ENCODE measurements around the gene ADAMTS2.
A peak's percentile ranks its signal among the peaks of the same experiment; 100 is the strongest.

The ADAMTS2 gene

GRCh38 chr5:179296150-179296821 lies 49.0 kb downstream of the ADAMTS2 start:
- Histone ChIP-seq H3K18ac (ENCODE audit: low read length) (peak overlapping the region; percentile 73), H3K9ac (ENCODE audit: low read depth, low read length, poor library complexity) (no peak overlapping the region), H3K4me2 (ENCODE audit: insufficient read depth, low read length, poor library complexity, severe bottlenecking) (no peak overlapping the region), H3K14ac (ENCODE audit: low read length) (peak overlapping the region; percentile 25), H2AFZ (ENCODE audit: low read length) (no peak overlapping the region), H2BK120ac (ENCODE audit: low read depth, low read length) (no peak overlapping the region), H3K4me1 (ENCODE audit: control insufficient read depth in 2 of 2, insufficient read depth in 1 of 2, low read depth in 1 of 2, low read length in 2 of 2) (peaks cover 0 to 11% of the 10 kb centered on the region in 2 donors), H4K8ac (ENCODE audit: low read depth, low read length) (no peak overlapping the region), H3K4me3 (ENCODE audit: low read length in 2 of 2) (no peak overlapping the region), H3K23ac (ENCODE audit: low read depth, low read length, poor library complexity) (peak overlapping the region; percentile 86), H2AK5ac (ENCODE audit: low read depth, low read length) (peak overlapping the region; percentile 77), H2BK15ac (ENCODE audit: low read length) (no peak overlapping the region), H3K79me1 (ENCODE audit: low read depth, low read length) (no peaks in the 10 kb centered on the region), H3K9me3 (replicated peaks in 1 of 2; ENCODE audit: control insufficient read depth in 2 of 2, insufficient read depth in 1 of 2, low read depth in 1 of 2, low read length in 2 of 2) (no peaks in the 10 kb centered on the region), H3K36me3 (replicated peaks in 1 of 2; ENCODE audit: control insufficient read depth in 2 of 2, insufficient read depth in 2 of 2, low read length in 2 of 2) (no peaks in the 10 kb centered on the region), H3K4ac (ENCODE audit: low read length) (no peak overlapping the region), H2BK5ac (ENCODE audit: low read length) (peak overlapping the region; percentile 70), H2BK12ac (ENCODE audit: low read length) (no peak overlapping the region), H3K27ac (replicated peaks; ENCODE audit: low read length) (no peak overlapping the region), H3K27me3 (ENCODE audit: control insufficient read depth in 3 of 3, insufficient read depth in 3 of 3, low read depth in 1 of 3, low read length in 3 of 3) (peaks cover 0 to 4% (median 0%) of the 10 kb centered on the region in 3 experiments), H4K91ac (ENCODE audit: low read depth, low read length, poor library complexity) (no peak overlapping the region)
- WGBS, 2 donors (ENCODE audit: extremely low coverage in 2 of 2, insufficient read length in 2 of 2, insufficient replicate concordance in 1 of 2), result no CpG with 5 or more reads among the region's 22 CpGs
- no peak for DNase-seq (ENCODE audit: low spot score)

- H3K18ac ChIP-seq (ENCODE audit: low read length), result peak overlapping the region; percentile 44
- H2BK5ac ChIP-seq (ENCODE audit: low read length), result peak overlapping the region; percentile 70
- H3K4me1 ChIP-seq (ENCODE audit: control insufficient read depth in 2 of 2, insufficient read depth in 1 of 2, low read depth in 1 of 2, low read length in 2 of 2), result peaks cover 0 to 11% of the 10 kb centered on the region in 2 donors
- peak overlapping the region; percentile 16 for H2BK120ac ChIP-seq (ENCODE audit: low read depth, low read length)
- H2BK15ac ChIP-seq (ENCODE audit: low read length), result peak overlapping the region; percentile 53
- no peak overlapping the region for H2AFZ ChIP-seq (ENCODE audit: low read length)
- no CpG with 5 or more reads among the region's 10 CpGs for WGBS, 2 donors (ENCODE audit: extremely low coverage in 2 of 2, insufficient read length in 2 of 2, insufficient replicate concordance in 1 of 2)
- H2BK12ac ChIP-seq (ENCODE audit: low read length), result peak overlapping the region; percentile 24
- no peak for DNase-seq (ENCODE audit: low spot score)
- no peak overlapping the region for H3K27ac ChIP-seq (replicated peaks; ENCODE audit: low read length)
- no peaks in the 10 kb centered on the region for H3K79me1 ChIP-seq (ENCODE audit: low read depth, low read length)
- no peak overlapping the region for H4K8ac ChIP-seq (ENCODE audit: low read depth, low read length)
- H3K4ac ChIP-seq (ENCODE audit: low read length), result peak overlapping the region; percentile 15
- no peaks in the 10 kb centered on the region for H3K36me3 ChIP-seq (replicated peaks in 1 of 2; ENCODE audit: control insufficient read depth in 2 of 2, insufficient read depth in 2 of 2, low read length in 2 of 2)
- peak overlapping the region; percentile 86 for H3K23ac ChIP-seq (ENCODE audit: low read depth, low read length, poor library complexity)
- peak overlapping the region; percentile 25 for H3K14ac ChIP-seq (ENCODE audit: low read length)
- no peak overlapping the region for H4K91ac ChIP-seq (ENCODE audit: low read depth, low read length, poor library complexity)
- H3K27me3 ChIP-seq (ENCODE audit: control insufficient read depth in 3 of 3, insufficient read depth in 3 of 3, low read depth in 1 of 3, low read length in 3 of 3), result peaks cover 0 to 4% (median 0%) of the 10 kb centered on the region in 3 experiments
- no peak overlapping the region for H3K4me2 ChIP-seq (ENCODE audit: insufficient read depth, low read length, poor library complexity, severe bottlenecking)
- H3K9ac ChIP-seq (ENCODE audit: low read depth, low read length, poor library complexity), result no peak overlapping the region
- H3K4me3 ChIP-seq (ENCODE audit: low read length in 2 of 2), result no peak overlapping the region
- H3K9me3 ChIP-seq (replicated peaks in 1 of 2; ENCODE audit: control insufficient read depth in 2 of 2, insufficient read depth in 1 of 2, low read depth in 1 of 2, low read length in 2 of 2), result no peaks in the 10 kb centered on the region
- peak overlapping the region; percentile 77 for H2AK5ac ChIP-seq (ENCODE audit: low read depth, low read length)
Observed at GRCh38 chr5:179295778-179296149, 49.5 kb downstream of the ADAMTS2 start.

- H2BK5ac ChIP-seq (ENCODE audit: low read length), result no peak overlapping the region
- no peak overlapping the region for H3K4me2 ChIP-seq (ENCODE audit: insufficient read depth, low read length, poor library complexity, severe bottlenecking)
- H3K18ac ChIP-seq (ENCODE audit: low read length), result peak overlapping the region; percentile 44
- no peak overlapping the region for H3K4ac ChIP-seq (ENCODE audit: low read length)
- H3K14ac ChIP-seq (ENCODE audit: low read length), result peak overlapping the region; percentile 25
- no peak overlapping the region for H4K8ac ChIP-seq (ENCODE audit: low read depth, low read length)
- no peak overlapping the region for H3K4me3 ChIP-seq (ENCODE audit: low read length in 2 of 2)
- no peaks in the 10 kb centered on the region for H3K9me3 ChIP-seq (replicated peaks in 1 of 2; ENCODE audit: control insufficient read depth in 2 of 2, insufficient read depth in 1 of 2, low read depth in 1 of 2, low read length in 2 of 2)
- peak overlapping the region; percentile 16 for H2BK120ac ChIP-seq (ENCODE audit: low read depth, low read length)
- no peaks in the 10 kb centered on the region for H3K36me3 ChIP-seq (replicated peaks in 1 of 2; ENCODE audit: control insufficient read depth in 2 of 2, insufficient read depth in 2 of 2, low read length in 2 of 2)
- peak overlapping the region; percentile 53 for H2BK15ac ChIP-seq (ENCODE audit: low read length)
- no CpG with 5 or more reads among the region's 19 CpGs for WGBS, 2 donors (ENCODE audit: extremely low coverage in 2 of 2, insufficient read length in 2 of 2, insufficient replicate concordance in 1 of 2)
- H2BK12ac ChIP-seq (ENCODE audit: low read length), result peak overlapping the region; percentile 46
- H3K4me1 ChIP-seq (ENCODE audit: control insufficient read depth in 2 of 2, insufficient read depth in 1 of 2, low read depth in 1 of 2, low read length in 2 of 2), result peaks cover 0 to 11% of the 10 kb centered on the region in 2 donors
- no peak overlapping the region for H3K9ac ChIP-seq (ENCODE audit: low read depth, low read length, poor library complexity)
- peak overlapping the region; percentile 86 for H3K23ac ChIP-seq (ENCODE audit: low read depth, low read length, poor library complexity)
- H4K91ac ChIP-seq (ENCODE audit: low read depth, low read length, poor library complexity), result no peak overlapping the region
- peak overlapping the region; percentile 77 for H2AK5ac ChIP-seq (ENCODE audit: low read depth, low read length)
- H3K79me1 ChIP-seq (ENCODE audit: low read depth, low read length), result no peaks in the 10 kb centered on the region
- DNase-seq (ENCODE audit: low spot score), result no peak
- H3K27ac ChIP-seq (replicated peaks; ENCODE audit: low read length), result no peak overlapping the region
- H3K27me3 ChIP-seq (ENCODE audit: control insufficient read depth in 3 of 3, insufficient read depth in 3 of 3, low read depth in 1 of 3, low read length in 3 of 3), result peaks cover 0 to 4% (median 0%) of the 10 kb centered on the region in 3 experiments
- no peak overlapping the region for H2AFZ ChIP-seq (ENCODE audit: low read length)
Observed at GRCh38 chr5:179294891-179295777, 50.1 kb downstream of the ADAMTS2 start.
